HG03439 (cell line): ENCODE results near the gene POGZ.

Experiments
- ATAC-seq: cut with Tn5 transposase; IDR thresholded peaks from one replicate; pipeline ENCODE4 v1.9.1; 2021; ENCODE audit warnings: mild to moderate bottlenecking, moderate library complexity; ENCODE audit not compliant: unreplicated experiment

POGZ gene

GRCh38 chr1:151372058-151372934 is 87.0 kb downstream of the POGZ start, which contains the start of gene SELENBP1:
Gene SELENBP1 (minus strand): TSS chr1:151372705. CDS start chr1:151372641, 64 bp downstream.
- no peak for ATAC-seq

GRCh38 chr1:151371370-151372057 is 87.8 kb downstream of the POGZ start:
- no peak for ATAC-seq

- no peak for ATAC-seq
These were observed 88.9 kb downstream of the POGZ start for GRCh38 chr1:151370211-151370911.

- ATAC-seq, result no peak
These were observed 89.7 kb downstream of the POGZ start for GRCh38 chr1:151369621-151370048.

GRCh38 chr1:151369302-151369610 is 90.0 kb downstream of the POGZ start:
- no peak for ATAC-seq

- ATAC-seq, result no peak
These were observed 90.6 kb downstream of the POGZ start for GRCh38 chr1:151368393-151369301.

GRCh38 chr1:151367658-151368392 is 91.5 kb downstream of the POGZ start:
- no peak for ATAC-seq

GRCh38 chr1:151364996-151365395 is 94.3 kb downstream of the POGZ start:
- no peak for ATAC-seq

- no peak for ATAC-seq
These were observed 96.8 kb downstream of the POGZ start for GRCh38 chr1:151362308-151363155.

GRCh38 chr1:151361883-151362282 is 97.4 kb downstream of the POGZ start:
- no peak for ATAC-seq

- ATAC-seq, result no peak
These were observed 102.6 kb downstream of the POGZ start for GRCh38 chr1:151356696-151357095.
